NCI-H2227 treated with DMSO at 0.1 percent for 48 hours (cell line): ENCODE measurements around the gene ARFRP1.
A peak's percentile ranks its signal among the peaks of the same experiment; 100 is the strongest.
"Not testable (repeated sequence)": the region's sequence is repeated elsewhere in the genome, so short reads cannot be mapped to it uniquely, and the experiment has no call there.

Experiments
- DNase-seq: peaks from one replicate; lab custom pipeline; 2025; lab: John Stamatoyannopoulos, UW

ARFRP1 gene

DNA sequence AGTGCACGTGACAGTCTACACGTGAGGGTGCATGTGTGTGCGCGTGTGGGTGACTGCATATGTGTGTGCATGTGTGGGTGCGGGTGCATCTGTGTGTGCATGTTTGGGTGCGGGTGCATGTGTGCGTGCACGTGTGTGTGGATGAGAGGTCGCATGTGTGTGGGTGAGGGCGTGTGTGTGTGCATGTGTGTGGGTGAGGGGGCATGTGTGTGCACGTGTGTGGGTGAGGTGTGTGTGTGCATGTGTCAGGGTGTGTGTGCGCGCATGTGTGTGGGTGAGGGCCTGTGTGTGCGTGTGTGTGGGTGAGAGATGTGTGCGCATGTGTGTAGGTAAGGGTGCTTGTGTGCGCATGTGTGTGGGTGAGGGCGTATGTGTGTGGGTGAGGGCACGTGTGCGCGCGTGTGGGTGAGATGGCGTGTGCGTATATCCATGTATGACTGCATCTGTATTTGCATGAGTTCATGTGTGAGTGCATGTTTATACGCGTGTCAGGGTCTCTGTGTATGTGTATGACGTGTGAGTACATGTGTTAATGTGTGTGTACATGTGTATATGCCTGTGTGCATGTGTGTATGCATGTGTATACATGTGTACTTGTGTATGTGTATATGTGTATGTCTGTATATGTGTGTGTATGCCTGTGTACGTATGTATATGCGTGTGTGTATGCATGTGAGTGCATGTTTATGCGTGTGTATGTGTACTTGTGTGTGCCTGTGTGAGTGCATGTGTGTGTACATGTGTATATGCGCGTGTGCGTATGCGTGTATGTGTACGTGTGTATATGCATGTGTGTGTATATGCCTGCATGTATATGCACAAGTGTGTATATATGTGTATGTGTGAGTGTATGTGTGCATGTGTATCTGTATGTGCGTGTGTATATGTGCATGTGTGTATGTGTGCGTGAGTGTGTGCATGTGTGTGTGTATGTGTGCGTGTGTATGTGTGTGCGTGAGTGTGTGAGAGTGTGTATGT, 24.6 kb upstream of the ARFRP1 start:
- DNase-seq, result no peak

DNA sequence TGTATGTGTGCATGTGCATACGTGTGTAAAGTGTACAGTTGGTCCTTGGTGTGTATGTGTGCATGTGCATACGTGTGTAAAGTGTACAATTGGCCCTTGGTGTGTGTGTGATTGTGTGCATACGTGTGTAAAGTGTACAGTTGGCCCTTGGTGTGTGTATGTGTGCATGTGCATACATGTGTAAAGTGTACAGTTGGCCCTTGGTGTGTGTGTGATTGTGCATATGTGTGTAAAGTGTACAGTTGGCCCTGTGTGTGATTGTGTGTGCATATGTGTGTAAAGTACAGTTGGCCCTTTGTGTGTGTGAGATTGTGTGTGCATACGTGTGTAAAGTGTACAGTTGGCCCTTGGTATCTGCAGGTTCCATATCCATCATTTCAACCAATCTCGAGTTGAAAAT, 23.6 kb upstream of the ARFRP1 start:
- no peak for DNase-seq

DNA sequence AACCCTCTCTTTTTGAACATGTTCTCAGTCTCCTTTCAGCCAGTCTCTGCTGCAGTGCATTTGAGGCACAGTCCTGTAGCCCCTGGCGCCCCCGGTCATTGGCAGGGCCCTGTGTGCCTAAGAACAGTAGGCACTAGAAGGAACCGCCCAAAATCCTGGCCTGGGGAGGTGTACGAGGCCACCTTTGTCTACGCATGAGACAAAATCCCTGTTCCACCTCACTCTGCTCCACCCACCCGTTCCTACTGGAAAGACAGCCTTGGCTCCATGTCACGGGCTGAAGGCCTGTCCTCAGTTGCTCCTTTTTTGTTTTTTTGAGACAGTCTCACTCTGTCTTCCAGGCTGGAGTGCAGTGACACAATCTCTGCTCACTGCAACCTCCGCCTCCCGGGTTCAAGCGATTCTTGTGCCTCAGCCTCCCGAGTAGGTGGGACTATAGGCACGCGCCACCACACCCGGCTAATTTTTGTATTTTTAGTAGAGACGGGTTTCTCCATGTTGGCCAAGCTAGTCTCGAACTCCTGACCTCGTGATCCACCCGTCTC, 22.5 kb upstream of the ARFRP1 start:
- DNase-seq, result not testable (repeated sequence)

DNA sequence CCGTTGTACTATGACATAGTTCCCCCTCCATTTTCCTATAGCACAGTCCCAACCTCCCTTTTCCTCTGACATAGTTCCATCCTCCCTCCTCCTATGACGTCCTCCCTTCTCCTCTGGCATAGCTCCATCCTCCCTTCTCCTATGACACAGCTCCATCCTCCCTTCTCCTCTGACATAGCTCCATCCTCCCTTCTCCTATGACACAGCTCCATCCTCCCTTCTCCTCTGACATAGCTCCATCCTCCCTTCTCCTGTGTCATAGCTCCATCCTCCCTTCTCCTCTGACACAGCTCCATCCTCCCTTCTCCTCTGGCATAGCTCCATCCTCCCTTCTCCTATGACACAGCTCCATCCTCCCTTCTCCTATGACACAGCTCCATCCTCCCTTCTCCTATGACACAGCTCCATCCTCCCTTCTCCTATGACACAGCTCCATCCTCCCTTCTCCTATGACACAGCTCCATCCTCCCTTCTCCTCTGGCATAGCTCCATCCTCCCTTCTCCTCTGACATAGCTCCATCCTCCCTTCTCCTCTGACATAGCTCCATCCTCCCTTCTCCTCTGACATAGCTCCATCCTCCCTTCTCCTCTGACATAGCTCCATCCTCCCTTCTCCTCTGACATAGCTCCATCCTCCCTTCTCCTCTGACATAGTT, 15.3 kb upstream of the ARFRP1 start:
- DNase-seq, result not testable (repeated sequence)

DNA sequence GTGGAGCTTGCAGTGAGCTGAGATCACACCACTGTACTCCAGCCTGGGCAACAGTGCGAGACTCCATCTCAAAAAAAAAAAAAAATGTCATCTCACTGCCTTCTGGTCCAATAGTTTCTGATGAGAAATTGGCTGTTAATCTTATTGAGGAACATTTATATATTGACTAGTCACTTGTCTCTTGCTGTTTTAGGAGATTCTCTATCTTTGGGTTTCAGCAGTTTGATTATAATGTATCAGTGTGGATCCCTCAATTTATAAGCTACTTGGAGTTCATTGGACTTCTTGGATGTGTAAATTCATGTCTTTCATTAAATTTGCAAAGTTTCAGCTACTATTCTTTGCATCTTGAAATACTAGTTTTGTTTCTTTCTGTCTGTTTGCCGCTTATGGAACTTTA, 11.2 kb upstream of the ARFRP1 start:
- DNase-seq, result no peak

DNA sequence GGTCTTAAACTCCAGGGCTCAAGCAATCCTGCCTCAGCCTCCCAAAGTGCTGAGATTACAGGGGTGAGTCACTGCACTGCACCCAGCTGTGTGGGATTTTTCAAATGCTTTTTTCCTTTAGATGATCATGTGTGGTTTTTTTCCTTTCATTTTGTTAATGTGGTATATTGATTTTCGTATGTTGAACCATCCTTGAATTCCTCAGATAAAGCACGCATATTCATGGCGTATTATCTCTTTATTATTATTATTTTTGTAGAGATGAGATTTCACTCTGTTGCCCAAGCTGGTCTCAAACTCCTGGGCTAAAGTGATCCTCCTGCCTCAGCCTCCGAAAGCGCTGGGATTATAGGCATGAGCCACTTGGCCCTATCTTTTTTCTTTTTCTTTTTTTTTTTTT, 7.1 kb upstream of the ARFRP1 start:
- no peak for DNase-seq

DNA sequence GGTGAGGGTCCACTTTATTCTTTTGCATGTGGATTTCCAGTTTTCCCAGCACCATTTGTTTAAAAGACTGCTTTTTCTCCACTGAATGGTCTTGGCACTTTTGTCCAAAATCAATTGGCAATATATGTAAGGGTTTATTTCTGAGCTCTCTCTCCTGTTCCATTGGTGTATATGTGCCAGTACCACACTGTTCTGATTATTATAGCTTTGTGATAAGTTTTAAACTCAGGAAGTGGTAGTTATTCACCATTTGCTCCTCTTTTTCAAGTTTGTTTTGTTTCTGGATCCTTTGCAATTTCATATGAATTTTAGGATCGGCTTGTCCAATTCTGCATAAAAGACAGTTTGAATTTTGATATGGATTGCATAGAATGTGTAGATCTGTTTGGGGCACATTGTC, 4.4 kb upstream of the ARFRP1 start:
- DNase-seq, result no peak

DNA sequence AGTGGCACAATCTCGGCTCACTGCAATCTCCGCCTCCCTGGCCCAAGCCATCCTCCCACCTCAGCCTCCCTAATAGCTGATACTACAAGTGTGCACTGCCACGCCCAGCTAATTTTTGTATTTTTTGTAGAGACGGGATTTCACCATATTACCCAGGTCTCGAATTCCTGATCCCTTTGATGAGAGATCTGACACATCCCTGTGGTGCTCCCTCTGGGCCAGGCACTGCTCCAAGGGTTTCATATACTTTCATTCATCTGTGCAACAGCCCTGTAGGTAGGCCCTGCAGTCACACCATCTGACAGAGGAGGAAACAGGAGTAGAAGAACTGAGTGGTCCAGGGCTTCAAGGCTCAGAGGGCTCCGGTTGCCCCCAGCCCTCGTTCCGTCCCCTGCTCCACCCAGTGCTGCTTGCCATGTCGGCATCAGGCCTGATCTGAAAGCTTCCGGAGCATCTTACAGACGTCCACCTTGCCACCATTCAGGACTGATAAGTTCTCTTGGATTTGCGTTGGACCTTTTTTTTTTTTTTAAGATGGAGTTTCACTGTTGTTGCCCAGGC, 3.4 kb upstream of the ARFRP1 start:
- DNase-seq, result no peak

DNA sequence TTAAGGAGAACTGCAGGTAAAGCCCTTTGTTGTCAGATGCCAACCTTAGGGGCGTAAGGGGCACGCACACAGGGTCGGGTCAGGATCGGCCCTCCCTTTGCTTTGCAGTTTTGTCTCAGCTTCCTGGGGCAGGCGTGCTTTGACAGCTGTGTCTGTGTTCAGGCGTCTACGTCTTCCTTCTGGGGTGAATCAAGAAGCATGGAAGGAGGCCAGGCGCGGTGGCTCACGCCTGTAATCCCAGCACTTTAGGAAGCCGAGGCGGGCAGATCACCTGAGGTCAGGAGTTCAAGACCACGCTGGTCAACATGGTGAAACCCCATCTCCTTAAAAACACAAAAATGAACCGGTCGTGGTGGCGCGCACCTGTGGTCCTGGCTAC, 1.4 kb upstream of the ARFRP1 start:
- no peak for DNase-seq

DNA sequence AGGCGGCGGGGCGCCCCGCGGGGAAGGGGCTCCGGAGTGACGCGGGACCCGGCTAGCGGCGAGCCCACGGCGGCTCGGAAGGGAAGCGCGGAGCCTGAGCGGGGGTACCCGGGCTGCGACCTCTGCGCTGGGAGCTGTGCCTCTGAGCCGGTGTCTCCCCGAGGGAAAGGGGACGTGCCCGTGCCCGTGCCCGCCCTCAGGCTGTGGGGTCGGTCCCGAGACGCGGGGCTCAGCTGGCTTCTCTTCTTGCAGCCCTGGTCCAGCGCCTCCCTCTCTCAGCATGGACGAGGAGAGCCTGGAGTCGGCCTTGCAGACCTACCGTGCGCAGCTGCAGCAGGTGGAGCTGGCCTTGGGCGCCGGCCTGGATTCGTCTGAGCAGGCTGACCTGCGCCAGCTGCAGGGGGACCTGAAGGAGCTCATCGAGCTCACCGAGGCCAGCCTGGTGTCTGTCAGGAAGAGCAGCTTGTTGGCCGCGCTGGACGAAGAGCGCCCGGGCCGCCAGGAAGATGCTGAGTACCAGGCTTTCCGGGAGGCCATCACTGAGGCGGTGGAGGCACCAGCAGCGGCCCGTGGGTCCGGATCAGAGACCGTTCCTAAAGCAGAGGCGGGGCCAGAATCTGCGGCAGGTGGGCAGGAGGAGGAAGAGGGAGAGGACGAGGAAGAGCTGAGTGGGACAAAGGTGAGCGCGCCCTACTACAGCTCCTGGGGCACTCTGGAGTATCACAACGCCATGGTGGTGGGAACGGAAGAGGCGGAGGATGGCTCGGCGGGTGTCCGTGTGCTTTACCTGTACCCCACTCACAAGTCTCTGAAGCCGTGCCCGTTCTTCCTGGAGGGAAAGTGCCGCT, 749 bp upstream of the ARFRP1 start:
- no peak for DNase-seq

DNA sequence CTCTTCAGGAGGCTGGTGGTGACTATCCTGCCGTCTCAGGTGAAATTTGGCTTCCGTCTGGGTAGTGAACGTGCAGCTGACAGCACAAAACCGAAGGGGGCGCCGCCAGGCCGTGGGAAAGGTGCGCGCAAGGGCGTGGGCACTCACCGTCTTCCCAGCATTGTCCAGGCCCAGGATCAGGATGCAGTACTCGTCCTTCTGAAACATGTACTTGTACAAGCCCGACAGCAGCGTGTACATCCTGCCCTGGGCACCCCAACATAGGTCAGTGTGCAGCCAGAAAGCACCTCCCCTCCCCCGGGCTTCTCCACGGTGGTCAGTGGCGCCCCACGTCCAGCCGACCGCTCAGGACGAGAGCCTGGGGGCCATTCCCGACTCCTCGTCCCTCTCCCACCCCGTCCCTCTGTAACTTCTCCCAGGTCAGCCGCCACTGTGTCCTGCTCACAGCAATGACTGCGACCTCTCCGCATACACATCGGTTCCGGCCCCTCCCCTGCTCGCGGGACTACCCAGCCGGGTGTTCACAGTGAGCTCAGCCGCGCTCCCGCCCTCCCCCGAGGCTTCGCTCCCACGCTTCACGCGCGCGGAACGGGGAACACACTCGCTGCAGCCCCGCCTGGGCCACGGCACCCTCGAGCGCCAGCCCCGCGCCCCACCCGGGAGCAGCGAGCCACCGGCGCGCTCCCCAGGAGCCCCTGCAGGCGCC, 771 bp downstream of the ARFRP1 start:
- DNase-seq, result peak; percentile 14

DNA sequence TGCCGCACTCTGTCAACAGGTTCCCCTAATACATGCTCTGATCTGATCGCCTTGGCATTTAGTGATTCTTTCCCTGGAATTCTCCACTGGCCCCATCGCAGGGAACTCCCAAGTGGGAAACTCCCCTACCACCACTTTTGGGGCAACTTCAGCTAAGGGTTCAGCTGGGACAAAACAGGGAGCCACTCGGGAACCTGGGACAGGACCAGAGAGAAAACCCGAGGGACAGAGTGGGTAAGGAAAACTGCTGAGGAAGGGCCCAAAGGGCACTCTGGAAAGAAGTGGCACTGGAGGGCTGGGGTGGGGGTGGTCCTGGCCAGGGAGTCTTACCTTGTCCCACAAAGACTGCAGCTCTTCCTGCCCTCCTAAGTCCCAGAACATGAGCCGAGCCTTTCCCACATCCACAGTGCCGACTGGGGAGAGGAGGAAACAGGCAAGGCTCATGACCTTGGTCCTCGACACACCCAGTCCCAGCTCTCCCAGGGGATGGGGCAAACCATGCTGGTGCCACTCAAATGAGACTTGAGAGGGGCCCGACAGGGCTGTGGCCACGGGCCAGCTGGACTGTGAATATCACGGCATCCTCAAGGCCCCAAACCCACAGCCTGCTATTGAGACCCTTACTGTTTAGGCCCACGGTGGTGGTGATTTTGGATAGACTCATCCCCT, 1.6 kb downstream of the ARFRP1 start:
- no peak for DNase-seq

DNA sequence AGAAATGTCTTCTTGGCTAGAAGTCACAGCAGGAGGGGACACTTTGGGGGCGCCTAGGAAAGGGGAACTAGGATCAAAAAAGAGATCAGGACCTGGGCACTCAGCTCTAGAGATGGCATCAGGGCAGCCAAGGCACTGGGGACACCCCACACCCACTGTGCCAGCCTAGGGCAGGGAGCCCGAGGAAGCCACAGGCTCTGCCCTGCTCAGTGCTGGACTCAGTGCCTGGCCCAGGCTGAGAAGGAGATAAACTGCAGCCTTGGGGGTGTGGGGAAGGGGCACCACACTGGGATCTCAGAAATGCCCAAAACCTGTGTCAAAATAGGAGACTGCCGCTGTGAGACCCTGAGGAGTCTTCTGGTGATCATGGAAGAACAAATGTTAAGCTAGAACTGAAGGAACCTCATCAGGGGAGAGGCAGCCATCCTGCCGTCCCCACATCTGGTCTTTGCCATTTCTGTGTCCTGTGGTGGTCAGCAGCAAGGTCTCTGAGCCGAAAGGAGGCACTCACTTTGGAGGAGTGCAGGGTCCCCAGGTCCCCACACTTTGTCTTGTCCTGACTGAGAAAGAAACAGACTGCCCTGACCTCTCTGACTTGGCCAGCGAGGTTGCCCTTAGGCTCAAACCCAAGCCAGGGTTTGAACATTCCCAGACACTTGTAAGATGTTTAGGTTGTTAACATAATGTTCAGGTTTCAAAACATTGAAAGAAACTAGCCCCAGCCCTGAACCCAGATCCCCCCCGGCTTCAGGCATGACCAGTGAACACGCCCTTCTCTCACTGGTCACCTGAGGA, 2.3 kb downstream of the ARFRP1 start:
- no peak for DNase-seq

DNA sequence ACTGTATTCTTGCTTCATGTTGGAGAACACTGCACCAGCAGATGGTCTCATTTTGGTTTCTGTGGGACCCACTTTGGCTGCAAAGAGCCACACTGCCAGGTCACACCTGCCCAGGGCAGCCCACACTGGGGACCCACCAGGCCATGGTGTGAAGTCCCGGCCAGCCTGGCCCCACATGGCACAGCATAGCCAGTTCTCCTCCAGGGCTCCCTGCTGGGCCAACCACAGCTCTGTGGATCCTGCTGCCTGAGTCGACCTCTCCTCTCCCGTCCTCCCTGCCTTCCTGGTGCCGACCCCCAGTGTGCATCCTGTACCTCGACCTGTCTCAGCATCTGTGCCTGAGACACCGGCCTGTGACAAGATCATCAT, 3.0 kb downstream of the ARFRP1 start:
- no peak for DNase-seq

DNA sequence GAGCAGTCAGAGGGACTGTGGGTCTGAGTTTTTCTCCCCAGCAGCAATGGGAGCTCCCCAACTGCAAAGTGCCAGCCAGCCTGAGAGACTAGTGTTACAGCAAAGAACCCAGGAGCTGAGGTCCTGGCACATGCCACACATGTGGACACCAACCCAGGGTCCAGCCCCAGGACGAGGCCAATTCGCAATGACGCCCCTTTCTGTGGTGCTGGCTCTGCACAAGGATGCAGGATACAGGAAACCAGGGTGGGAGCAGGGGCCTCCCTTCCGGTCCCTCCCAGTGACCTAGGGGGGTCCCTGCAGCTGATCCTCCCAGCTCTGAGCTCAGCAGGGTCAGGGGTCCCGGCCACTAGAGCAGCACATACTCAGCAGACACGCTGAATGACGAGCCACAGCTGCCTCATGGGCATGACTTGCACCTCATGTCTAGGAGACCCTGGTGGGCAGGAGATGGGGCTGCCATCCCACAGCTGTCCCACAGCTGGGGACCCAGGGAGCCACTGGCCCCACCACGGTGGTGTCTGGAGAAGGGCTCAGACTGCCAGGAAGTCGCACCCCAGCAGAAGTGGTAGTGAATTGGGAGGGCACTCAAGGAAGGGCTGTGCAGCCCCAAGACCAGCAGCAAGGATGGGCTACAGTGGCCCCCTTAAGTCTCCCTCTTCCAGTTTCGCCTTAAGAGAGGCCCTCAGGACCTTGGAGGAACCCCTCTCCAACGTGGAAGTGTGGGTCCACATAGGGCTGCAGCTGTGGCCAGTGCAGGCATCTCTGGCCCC, 3.6 kb downstream of the ARFRP1 start:
- DNase-seq, result no peak

DNA sequence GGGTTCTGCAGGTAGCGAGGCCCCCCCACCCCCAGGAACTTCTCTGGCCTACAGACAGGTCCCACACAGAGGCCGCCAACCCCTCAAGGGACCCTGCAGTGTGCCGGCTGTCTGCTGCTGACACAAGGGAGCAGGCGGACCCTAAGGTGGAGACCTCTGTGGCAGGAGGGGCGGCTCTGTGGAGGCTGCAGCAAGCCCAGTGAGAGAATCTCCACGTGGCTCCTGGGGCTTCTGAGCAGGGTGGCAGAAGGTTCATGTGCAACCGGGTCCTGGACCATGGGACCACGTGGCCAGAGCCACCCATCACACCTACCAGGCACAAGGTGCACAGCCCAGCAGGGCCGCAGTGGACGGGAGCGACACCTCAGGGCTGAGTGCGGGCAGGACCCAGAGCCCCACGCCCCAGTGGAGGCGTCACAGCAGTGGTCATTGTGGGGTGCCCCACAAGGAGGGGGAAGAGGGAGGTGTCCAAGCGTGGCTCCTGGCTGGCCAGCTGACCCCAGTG, 4.3 kb downstream of the ARFRP1 start:
- no peak for DNase-seq

DNA sequence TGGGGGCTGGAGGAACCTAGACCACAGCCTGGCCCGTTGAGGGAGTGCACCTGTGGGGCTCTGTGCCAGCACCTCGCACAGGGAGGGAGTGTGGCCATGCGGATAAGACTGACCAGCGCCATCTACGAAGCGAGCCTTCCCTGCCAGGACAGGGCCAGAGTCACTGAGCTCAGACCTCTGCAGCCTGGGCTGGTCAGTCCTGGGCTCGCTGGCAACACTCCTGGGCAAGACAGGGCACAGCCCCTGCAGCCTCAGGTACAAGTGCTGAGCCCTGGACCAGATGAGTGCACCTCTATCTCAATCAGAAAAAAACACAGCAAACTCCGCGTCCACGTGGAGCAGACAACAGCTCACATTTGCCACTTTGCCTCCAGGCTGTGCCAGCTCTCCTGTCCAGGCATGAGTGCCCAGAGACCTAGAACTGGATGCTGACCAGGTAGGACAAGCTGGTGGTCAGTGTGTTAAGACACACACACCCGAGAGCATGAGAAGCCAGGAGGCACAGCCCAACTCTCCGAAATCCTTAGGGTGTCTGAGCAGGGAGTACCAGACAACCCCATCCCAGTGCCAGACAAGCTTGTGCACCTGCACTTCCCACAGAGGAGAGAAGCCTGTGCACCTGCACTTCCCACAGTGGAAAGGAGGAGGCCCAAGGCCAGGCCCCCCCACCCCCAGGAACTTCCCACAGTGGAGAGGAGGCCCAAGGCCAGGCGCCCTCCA, 4.9 kb downstream of the ARFRP1 start:
- DNase-seq, result no peak

DNA sequence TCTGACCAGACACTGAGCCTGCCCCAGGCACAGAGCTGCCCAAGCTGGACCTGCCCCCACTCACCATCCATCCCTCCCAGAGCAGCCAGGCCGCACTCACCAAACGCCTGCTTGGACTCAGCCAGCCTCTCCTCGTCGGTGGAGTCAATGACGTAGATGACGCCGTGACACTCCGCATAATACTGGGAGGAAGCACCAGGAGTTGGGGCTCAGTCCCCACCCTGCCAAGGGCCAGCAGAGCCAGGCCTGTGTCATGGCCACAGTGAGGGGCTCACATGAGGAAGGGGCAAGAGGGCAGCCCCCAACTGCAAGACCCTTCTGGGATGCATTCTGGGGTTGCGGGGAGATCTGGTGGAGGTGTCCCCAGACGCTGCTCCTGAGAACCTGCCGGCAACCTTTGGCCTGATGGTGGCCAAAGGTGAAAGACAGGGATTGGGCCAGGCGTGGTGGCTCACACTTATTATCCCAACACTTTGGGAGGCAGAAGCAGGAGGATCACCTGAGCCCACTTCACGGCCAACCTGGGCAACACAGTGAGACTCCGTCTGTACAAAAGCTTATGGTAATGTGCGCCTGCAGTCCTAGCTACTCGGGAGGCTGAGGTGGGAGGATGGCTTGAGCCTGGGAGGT, 5.6 kb downstream of the ARFRP1 start:
- no peak for DNase-seq
